Measurements from ENCODE around the gene ZNF761.
A peak's percentile ranks its signal among the peaks of the same experiment; 100 is the strongest.
"Not testable (repeated sequence)": the region's sequence is repeated elsewhere in the genome, so short reads cannot be mapped to it uniquely, and the experiment has no call there.

The ZNF761 gene

GRCh38 chr19:53424968-53425597, 6.7 kb upstream of the ZNF761 start:
- POLR2A ChIA-PET = no interaction called here
- CTCF ChIA-PET = interaction anchor here (0.6 kb wide), 1 partner anchor 324 kb away, joined by 4 read pairs; no protein-coding TSS in a partner anchor
- TF ChIP-seq HDGF (IDR thresholded peaks at IDR 0.05; ENCODE audit: borderline replicate concordance) = no peak
- TF ChIP-seq FOXA1 (IDR thresholded peaks at IDR 0.05) = no peak
- TF ChIP-seq FOXM1 (IDR thresholded peaks at IDR 0.05; ENCODE audit: borderline replicate concordance) = no peak
- no peak for TF ChIP-seq CTBP1 (IDR thresholded peaks at IDR 0.05; ENCODE audit: borderline replicate concordance)
- TF ChIP-seq FOXK2 (IDR thresholded peaks at IDR 0.05) = no peak
- TF ChIP-seq SP1 (IDR thresholded peaks at IDR 0.05) = no peak
- TF ChIP-seq SUZ12 (IDR thresholded peaks at IDR 0.05) = no peak
- TF ChIP-seq TARDBP (IDR thresholded peaks at IDR 0.05) = no peak
- no peak for TF ChIP-seq ARNT (IDR thresholded peaks at IDR 0.05)
- no peak for TF ChIP-seq LEF1 (IDR thresholded peaks at IDR 0.05; ENCODE audit: borderline replicate concordance)
- TF ChIP-seq PKNOX1 (IDR thresholded peaks at IDR 0.05) = no peak
- no peak for TF ChIP-seq ZNF384 (IDR thresholded peaks at IDR 0.05)
- no peak for TF ChIP-seq ELF4 (IDR thresholded peaks at IDR 0.05)
- no peak for TF ChIP-seq NFRKB (IDR thresholded peaks at IDR 0.05)
- no peak for TF ChIP-seq BHLHE40 (IDR thresholded peaks at IDR 0.05; ENCODE audit: borderline replicate concordance)
- DNase-seq (ENCODE audit: extremely low spot score) = peak; percentile 40

GRCh38 chr19:53432088-53432661, 391 bp downstream of the ZNF761 start:
- TF ChIP-seq NFRKB (IDR thresholded peaks at IDR 0.05) (no peak), L3MBTL2 (conservative IDR thresholded peaks at IDR 0.05) (0 out of 2 replicates have a peak, but pooled peaks have one; percentile 38)
- ChIA-PET CTCF (no interaction called here), POLR2A (no interaction called here)
- DNase-seq (ENCODE audit: extremely low spot score) = peak; percentile 15

- POLR2A ChIA-PET; CTCF ChIA-PET; DNase-seq (ENCODE audit: extremely low spot score): not testable (repeated sequence)
These were observed 12.0 kb downstream of the ZNF761 start for GRCh38 chr19:53443809-53444208.

- POLR2A ChIA-PET; CTCF ChIA-PET; DNase-seq (ENCODE audit: extremely low spot score): not testable (repeated sequence)
These were observed 15.4 kb downstream of the ZNF761 start for GRCh38 chr19:53447196-53447595.

- no peak for TF ChIP-seq FOXK2 (IDR thresholded peaks at IDR 0.05)
- TF ChIP-seq ZNF384 (IDR thresholded peaks at IDR 0.05) = no peak
- no peak for TF ChIP-seq LEF1 (IDR thresholded peaks at IDR 0.05; ENCODE audit: borderline replicate concordance)
- no peak for TF ChIP-seq PKNOX1 (IDR thresholded peaks at IDR 0.05)
- TF ChIP-seq FOXA1 (IDR thresholded peaks at IDR 0.05) = no peak
- no peak for TF ChIP-seq CTBP1 (IDR thresholded peaks at IDR 0.05; ENCODE audit: borderline replicate concordance)
- TF ChIP-seq L3MBTL2 (conservative IDR thresholded peaks at IDR 0.05) = no peak
- no peak for TF ChIP-seq HDGF (IDR thresholded peaks at IDR 0.05; ENCODE audit: borderline replicate concordance)
- no peak for TF ChIP-seq NFRKB (IDR thresholded peaks at IDR 0.05)
- TF ChIP-seq SUZ12 (IDR thresholded peaks at IDR 0.05) = no peak
- no peak for TF ChIP-seq SP1 (IDR thresholded peaks at IDR 0.05)
- no peak for TF ChIP-seq TARDBP (IDR thresholded peaks at IDR 0.05)
- no peak for TF ChIP-seq FOXM1 (IDR thresholded peaks at IDR 0.05; ENCODE audit: borderline replicate concordance)
- CTCF ChIA-PET = no interaction called here
- DNase-seq (ENCODE audit: extremely low spot score) = no peak
- POLR2A ChIA-PET = no interaction called here
These were observed 24.0 kb downstream of the ZNF761 start for GRCh38 chr19:53455828-53456227.

GRCh38 chr19:53460131-53460721, 28.4 kb downstream of the ZNF761 start:
- CTCF ChIA-PET; DNase-seq (ENCODE audit: extremely low spot score); POLR2A ChIA-PET: not testable (repeated sequence)

- TF ChIP-seq FOXK2 (IDR thresholded peaks at IDR 0.05) (no peak), HDGF (IDR thresholded peaks at IDR 0.05; ENCODE audit: borderline replicate concordance) (no peak), TARDBP (IDR thresholded peaks at IDR 0.05) (no peak), CTBP1 (IDR thresholded peaks at IDR 0.05; ENCODE audit: borderline replicate concordance) (no peak)
- CTCF ChIA-PET = no interaction called here
These were observed 30.1 kb downstream of the ZNF761 start for GRCh38 chr19:53461866-53462265.

GRCh38 chr19:53462861-53463260, 31.1 kb downstream of the ZNF761 start:
- CTCF ChIA-PET = no interaction called here

More at GRCh38 chr19:53461866-53462265, 30.1 kb downstream of the ZNF761 start:
- POLR2A ChIA-PET = no interaction called here
- no peak for DNase-seq (ENCODE audit: extremely low spot score)

More at GRCh38 chr19:53462861-53463260, 31.1 kb downstream of the ZNF761 start:
- DNase-seq (ENCODE audit: extremely low spot score) = no peak
- POLR2A ChIA-PET = no interaction called here
- TF ChIP-seq PKNOX1 (IDR thresholded peaks at IDR 0.05) (no peak), FOXA1 (IDR thresholded peaks at IDR 0.05) (no peak), CTBP1 (IDR thresholded peaks at IDR 0.05; ENCODE audit: borderline replicate concordance) (no peak), SUZ12 (IDR thresholded peaks at IDR 0.05) (no peak), HDGF (IDR thresholded peaks at IDR 0.05; ENCODE audit: borderline replicate concordance) (no peak), NFRKB (IDR thresholded peaks at IDR 0.05) (no peak), TARDBP (IDR thresholded peaks at IDR 0.05) (no peak), ARNT (IDR thresholded peaks at IDR 0.05) (no peak), FOXK2 (IDR thresholded peaks at IDR 0.05) (no peak), FOXM1 (IDR thresholded peaks at IDR 0.05; ENCODE audit: borderline replicate concordance) (no peak), LEF1 (IDR thresholded peaks at IDR 0.05; ENCODE audit: borderline replicate concordance) (no peak)
